Heart left ventricle (tissue), 16 donors: ENCODE data around the gene IKZF1. TPM values are rescaled to one million over a fixed set of nuclear protein-coding genes. Genes with fewer than 3 reads are reported as not detected.

Experiments used
- ATAC-seq, 4 donors: fragments of 200-7000 bp; cut with Tn5 transposase; one replicate each; pipeline ENCODE4 v1.9.1; 2020 to 2022; ENCODE audit warnings: moderate library complexity in 4 of 4, mild to moderate bottlenecking in 3 of 4, moderate number of reproducible peaks in 1 of 4
- DNase-seq, 5 donors: peaks; one replicate each; pipeline ENCODE4 v3.0.0-alpha.2; 2020
- H3K27ac ChIP-seq, 12 donors: fragments of 200-600 bp; sonication (generic) in 4 of 12; one replicate each; pipeline versions ENCODE4 v1.5.0 to v1.8.0; 2016 to 2022; ENCODE audit warnings: mild to moderate bottlenecking in 2 of 12
- H3K27me3 ChIP-seq, 9 donors: fragments of 200-600 bp; sonication (generic) in 2 of 9; one replicate each; pipeline versions ENCODE4 v1.5.1 to v1.8.0; 2016 to 2022; ENCODE audit warnings: mild to moderate bottlenecking in 3 of 9
- H3K36me3 ChIP-seq, 9 donors: fragments of 200-600 bp; sonication (generic) in 2 of 9; one replicate each; pipeline versions ENCODE4 v1.5.0 to v1.8.0; 2018 to 2022; ENCODE audit warnings: mild to moderate bottlenecking in 2 of 9
- H3K4me1 ChIP-seq, 12 donors: fragments of 200-600 bp; sonication (generic) in 4 of 12; one replicate each; pipeline versions ENCODE4 v1.5.0 to v1.8.0; 2016 to 2022; ENCODE audit warnings: mild to moderate bottlenecking in 3 of 12
- H3K4me3 ChIP-seq, 12 donors: fragments of 200-600 bp; sonication (generic) in 4 of 12; one replicate each; pipeline versions ENCODE4 v1.5.0 to v1.8.0; 2017 to 2022; ENCODE audit warnings: mild to moderate bottlenecking in 9 of 12, moderate library complexity in 4 of 12
- H3K9me3 ChIP-seq, 12 donors: fragments of 200-600 bp; sonication (generic) in 4 of 12; one replicate each; pipeline versions ENCODE4 v1.5.0 to v1.8.0; 2016 to 2022; ENCODE audit warnings: mild to moderate bottlenecking in 1 of 12
- CTCF ChIP-seq, 12 donors: fragments of 200-600 bp; sonication (generic) in 4 of 12; IDR thresholded peaks; one replicate each; pipeline versions ENCODE4 v1.5.0 to v1.8.0; 2018 to 2022; ENCODE audit warnings: antibody characterized with exemption in 12 of 12, mild to moderate bottlenecking in 5 of 12
- POLR2A ChIP-seq, 2 donors: fragments of 450-650 bp; IDR thresholded peaks; one replicate each; pipeline ENCODE4 v1.6.1; 2017; ENCODE audit warnings: antibody characterized with exemption in 2 of 2, mild to moderate bottlenecking in 2 of 2, moderate library complexity in 2 of 2
- WGBS, 4 donors: extraction: QIAGEN DNeasy Blood & Tissue Kit in 2 of 4; methylation state at CpG; one replicate each; pipeline versions ENCODE4 v1.1.5 to v1.1.7; 2013 to 2018; 5-methylcytosine and 5-hydroxymethylcytosine counted together
- intact Hi-C, 10 donors: fragments of 100-400 bp; cut with DNase I; formaldehyde crosslinking; loops; one replicate each; pipeline versions ENCODE4 v1.11.1 to v1.14.2; 2022
- polyA plus RNA-seq, 2 donors: library from polyadenylated mRNA; stranded (reverse); fragments of 200-250 nt; gene quantifications; one replicate each; pipeline ENCODE4 v1.2.3, GENCODE V29; 2013
- total RNA-seq, 9 donors: library from RNA; depleted of rRNA in 2 of 9; stranded (reverse); fragments of >200 nt in 2 of 9; fragmentation: NEBNext Ultra II Directional in 3 of 9; extraction: Animal tissue kit (Norgen Biotek cat#: 25700) in 3 of 9; gene quantifications; one replicate each; pipeline versions ENCODE4 v1.1.0 to v1.2.4, GENCODE V29; 2016 to 2023
- donor health status: ischemic (EF 13 %, LVEDD 7.1; RV severe dilation, severe dysfunction).
- donor health status: healthy with polysubstance abuse.
- donor health status: DM: no; HTN: yes; CAD: no.
- donor health status: DM: no; HTN: no; CAD: no.
- donor health status: ischemic (EF 25% LVEDD 6.9; RV normal size, moderate dysfunction).
- donor health status: ischemic (EF 25% LVEDD 5.7; RV mildly dilated, moderate dysfunction).
- donor health status: healthy.
- donor health status: DM: yes; HTN: yes; CAD: no.
- donor health status: ischemic (EF 35%, LVEDD 5.7; RV mildly dilated, moderate dysfunction).
- donor health status: nonischemic (EF 11% LVEDD 7.7; RV severe dilation, severe dysfunction).
- donor health status: DM: yes; HTN: yes; CAD: no.
- donor health status: PGD.
- donor health status: ischemic (EF 29% LVEDD 5.4; RV normal size, mild dysfunction).
- donor health status: nonischemic (EF 23%, LVEDD 6.1; RV moderate dilation, normal function).

IKZF1 gene
- total and polyA plus RNA-seq, 11 donors = 0.30 to 27.8 (median 2.4) TPM

DNA sequence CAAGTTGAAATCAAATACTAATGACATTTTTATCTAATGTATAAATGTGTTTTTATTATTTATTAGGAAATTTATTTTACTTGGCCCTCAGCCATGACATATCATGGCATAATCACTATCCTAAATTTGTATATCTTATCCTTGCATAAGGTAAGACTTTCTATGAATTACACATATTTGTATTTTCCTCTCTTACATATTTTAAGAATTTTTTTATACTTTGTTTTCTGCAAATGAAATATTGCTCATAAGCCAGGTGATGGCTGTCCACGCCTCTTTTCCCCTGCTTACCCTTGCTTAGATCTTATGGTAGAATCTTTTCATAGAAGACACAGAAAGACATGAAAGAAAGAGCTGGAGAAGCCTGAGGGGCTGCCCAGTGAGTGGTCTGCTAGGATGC, 48.2 kb downstream of the IKZF1 start:
- Histone ChIP-seq H3K9me3 (no peaks in the 10 kb centered on the region), H3K36me3 (peaks cover 0 to 12% (median 0%) of the 10 kb centered on the region in 9 donors), H3K27me3 (peaks cover 0 to 26% (median 0%) of the 10 kb centered on the region in 9 donors), H3K27ac (peak overlapping the region in 1 of 12 donors; percentile 85), H3K4me3 (no peak overlapping the region), H3K4me1 (peaks cover 0 to 95% (median 0%) of the 10 kb centered on the region in 12 donors)
- intact Hi-C loops = no loop called here
- 84 to 93% (median 89%) methylated on average over 1 of the region's 1 CpG for WGBS, 4 donors
- no peak for ATAC-seq
- TF ChIP-seq POLR2A (IDR thresholded peaks at IDR 0.05) = no peak
- no peak for TF ChIP-seq CTCF (IDR thresholded peaks at IDR 0.05)
- DNase-seq = no peak

DNA sequence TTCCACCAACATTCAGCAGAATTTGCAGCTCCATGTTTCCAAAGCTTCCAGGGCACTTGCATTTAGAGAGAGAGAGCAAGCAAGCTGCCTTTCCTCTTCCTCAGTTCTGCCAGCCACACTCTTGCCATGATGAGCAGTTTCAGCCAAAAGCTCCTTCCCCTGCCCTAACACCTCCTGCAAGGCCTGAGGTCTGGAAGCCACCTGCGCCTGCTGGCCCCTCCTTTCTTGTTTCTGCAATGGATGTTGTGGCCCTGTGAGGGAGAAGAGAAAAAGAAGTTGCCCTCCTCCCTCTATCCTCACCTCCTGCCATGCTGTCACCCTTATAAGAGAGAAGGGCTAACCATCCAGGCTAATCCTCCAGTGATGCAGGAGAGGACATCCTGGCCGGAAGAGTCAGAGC, 48.7 kb downstream of the IKZF1 start:
- TF ChIP-seq CTCF (IDR thresholded peaks at IDR 0.05) (no peak), POLR2A (IDR thresholded peaks at IDR 0.05) (no peak)
- Histone ChIP-seq H3K4me3 (no peak overlapping the region), H3K36me3 (peaks cover 0 to 12% (median 0%) of the 10 kb centered on the region in 9 donors), H3K27me3 (peaks cover 0 to 24% (median 0%) of the 10 kb centered on the region in 9 donors), H3K4me1 (peaks cover 0 to 95% (median 0%) of the 10 kb centered on the region in 12 donors), H3K9me3 (no peaks in the 10 kb centered on the region), H3K27ac (peak overlapping the region in 1 of 12 donors; percentile 85)
- 89 to 100% (median 92%) methylated on average over 2 of the region's 2 CpGs for WGBS, 4 donors
- intact Hi-C loops = no loop called here
- DNase-seq (no peak), ATAC-seq (no peak)

GRCh38 chr7:50353894-50354595, 49.5 kb downstream of the IKZF1 start:
- H3K36me3 ChIP-seq = peaks cover 0 to 12% (median 0%) of the 10 kb centered on the region in 9 donors
- intact Hi-C loops = no loop called here
- peaks cover 0 to 93% (median 0%) of the 10 kb centered on the region in 12 donors for H3K4me1 ChIP-seq

More at GRCh38 chr7:50353894-50354595, 49.5 kb downstream of the IKZF1 start:
- TF ChIP-seq POLR2A (IDR thresholded peaks at IDR 0.05) = no peak
- TF ChIP-seq CTCF (IDR thresholded peaks at IDR 0.05) = no peak
- 81 to 86% (median 83%) methylated on average over 9 of the region's 9 CpGs for WGBS, 4 donors
- Histone ChIP-seq H3K4me3 (no peak overlapping the region), H3K27me3 (peaks cover 0 to 20% (median 0%) of the 10 kb centered on the region in 9 donors), H3K27ac (peak overlapping the region in 1 of 12 donors; percentile 85), H3K9me3 (no peaks in the 10 kb centered on the region)
- no peak for DNase-seq
- no peak for ATAC-seq
